KOPT-K1 (cell line): ENCODE measurements around the gene MCTP1.

ENCODE experiments used
- H3K27ac ChIP-seq: fragments of 200-600 bp; sonication (generic); 2 replicates; pipeline ENCODE4 v1.5.1; 2016; ENCODE audit warnings: antibody characterized with exemption, mild to moderate bottlenecking, low read depth, low read length; ENCODE audit not compliant: poor library complexity, severe bottlenecking
- H3K36me3 ChIP-seq: fragments of 200-600 bp; sonication (generic); 2 replicates; pipeline ENCODE4 v1.5.1; 2017; ENCODE audit warnings: antibody characterized with exemption, mild to moderate bottlenecking, low read length, moderate library complexity; ENCODE audit not compliant: insufficient read depth
- H3K9me3 ChIP-seq: fragments of 200-600 bp; sonication (generic); 2 replicates; pipeline ENCODE4 v1.5.1; 2017; ENCODE audit warnings: antibody characterized with exemption, low read length, mild to moderate bottlenecking; ENCODE audit not compliant: insufficient read depth, poor library complexity, severe bottlenecking

The MCTP1 gene

GRCh38 chr5:95284572-95285408 lies at the start of gene MCTP1:
Gene MCTP1, minus strand, starts transcription at chr5:95285094.
- no peaks in the 10 kb centered on the region for H3K36me3 ChIP-seq
- H3K9me3 ChIP-seq, result peaks cover 10% of the 10 kb centered on the region
- H3K27ac ChIP-seq, result no peak within 1 kb of the TSS

DNA sequence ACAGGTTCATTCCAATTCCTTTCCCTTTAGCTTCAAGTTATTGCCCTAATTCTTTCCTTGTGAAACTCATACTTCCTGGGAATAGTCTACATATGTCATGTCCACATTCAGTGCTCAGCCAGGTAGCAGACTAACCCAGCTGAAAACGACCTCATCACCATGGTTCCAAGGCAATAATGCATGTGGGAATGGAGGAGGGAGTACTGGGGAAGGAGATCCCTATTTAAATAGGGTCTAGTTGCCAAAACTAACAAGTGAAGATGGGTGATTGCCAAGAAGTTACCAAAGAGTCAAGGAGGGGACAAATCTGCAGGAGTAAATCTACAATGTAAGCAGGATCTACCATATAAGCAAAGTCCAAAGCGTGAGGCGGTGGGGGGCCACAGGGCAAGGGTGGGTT lies 47.3 kb upstream of the MCTP1 start:
- Histone ChIP-seq H3K36me3 (no peaks in the 10 kb centered on the region), H3K27ac (no peak overlapping the region), H3K9me3 (no peaks in the 10 kb centered on the region)

DNA sequence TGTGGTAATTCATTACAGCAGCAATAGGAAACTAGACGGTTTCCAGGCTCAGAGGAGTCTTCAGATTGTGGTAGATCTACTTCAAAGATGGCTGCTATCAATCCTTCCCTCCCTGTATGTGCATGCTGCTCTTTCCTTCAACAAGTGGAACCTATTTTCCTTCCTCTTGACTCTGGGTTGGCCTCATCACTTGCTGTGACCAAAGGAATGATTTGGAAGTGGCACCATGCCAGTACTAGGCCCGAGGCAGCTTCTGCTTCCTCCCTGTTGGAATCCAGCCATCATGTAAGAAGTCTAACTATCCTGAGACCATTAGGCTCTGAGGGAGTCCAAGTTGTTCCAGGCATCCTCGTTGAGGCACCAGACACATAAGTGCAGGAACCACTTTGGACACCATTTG lies 46.5 kb upstream of the MCTP1 start:
- Histone ChIP-seq H3K9me3 (no peaks in the 10 kb centered on the region), H3K27ac (no peak overlapping the region), H3K36me3 (no peaks in the 10 kb centered on the region)

DNA sequence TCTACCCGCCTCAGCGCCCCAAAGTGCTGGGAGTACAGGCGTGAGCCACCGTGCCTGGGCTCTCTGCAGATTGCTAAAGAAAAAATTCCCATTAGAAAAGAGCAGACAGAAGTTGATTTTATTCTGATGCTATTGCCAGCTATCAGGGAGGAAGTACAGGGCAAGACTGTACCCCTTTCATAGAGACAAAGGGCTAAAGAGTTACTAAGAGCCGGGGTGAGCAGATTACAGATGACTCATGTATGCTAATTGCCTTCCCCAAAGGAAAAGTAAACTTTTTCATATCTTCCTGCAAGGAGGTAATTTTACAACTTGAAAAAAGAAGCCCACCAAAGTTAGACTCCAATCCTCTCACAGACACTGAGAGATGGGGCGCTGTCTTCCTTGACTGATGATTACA lies 42.3 kb upstream of the MCTP1 start:
- H3K9me3 ChIP-seq, result no peaks in the 10 kb centered on the region
- H3K36me3 ChIP-seq, result no peaks in the 10 kb centered on the region
- H3K27ac ChIP-seq, result no peak overlapping the region

DNA sequence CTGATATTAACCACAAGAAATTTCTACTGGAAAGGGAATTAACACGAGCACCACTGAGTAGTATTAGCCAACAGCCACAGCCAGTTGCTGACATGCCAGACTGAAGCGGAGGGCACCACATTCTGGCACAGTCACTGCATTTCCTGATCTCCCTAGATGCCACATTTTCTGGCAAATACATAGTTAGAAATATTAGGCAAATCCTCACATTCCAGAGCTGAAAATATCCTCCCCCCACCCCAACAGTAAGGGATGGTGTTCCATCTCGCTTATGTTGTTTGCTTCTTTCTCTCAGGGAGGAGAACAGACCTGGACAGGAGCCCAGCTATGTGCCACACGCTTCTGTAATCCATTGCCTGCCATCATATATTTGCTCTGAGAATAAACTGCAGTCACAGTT lies 32.8 kb upstream of the MCTP1 start:
- Histone ChIP-seq H3K36me3 (no peaks in the 10 kb centered on the region), H3K9me3 (no peaks in the 10 kb centered on the region), H3K27ac (no peak overlapping the region)

GRCh38 chr5:95317085-95317484 lies 32.2 kb upstream of the MCTP1 start:
- Histone ChIP-seq H3K9me3 (no peaks in the 10 kb centered on the region), H3K27ac (no peak overlapping the region), H3K36me3 (no peaks in the 10 kb centered on the region)

DNA sequence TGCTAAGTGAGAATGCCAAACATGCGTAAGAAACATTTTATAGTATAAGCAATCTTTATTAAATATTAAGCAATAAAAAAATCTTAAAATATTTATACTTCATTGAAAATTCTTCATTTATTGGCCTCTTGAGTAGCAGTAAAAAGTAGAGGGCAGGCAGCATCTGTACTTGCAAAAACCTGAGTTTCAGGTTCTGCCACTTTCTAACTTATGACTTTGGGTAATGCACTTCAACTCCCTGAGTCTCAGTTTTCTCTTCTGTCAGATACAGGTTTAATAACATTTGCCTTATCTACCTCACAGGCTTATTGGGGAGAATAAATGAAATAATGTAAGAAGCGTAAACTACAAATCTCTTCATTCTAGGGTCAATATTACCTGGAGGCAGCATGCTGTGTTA lies 19.8 kb upstream of the MCTP1 start:
- no peaks in the 10 kb centered on the region for H3K9me3 ChIP-seq
- no peak overlapping the region for H3K27ac ChIP-seq
- H3K36me3 ChIP-seq, result no peaks in the 10 kb centered on the region

- H3K9me3 ChIP-seq, result no peaks in the 10 kb centered on the region
- no peak overlapping the region for H3K27ac ChIP-seq
- H3K36me3 ChIP-seq, result no peaks in the 10 kb centered on the region
Observed at GRCh38 chr5:95298651-95299050, 13.8 kb upstream of the MCTP1 start.

DNA sequence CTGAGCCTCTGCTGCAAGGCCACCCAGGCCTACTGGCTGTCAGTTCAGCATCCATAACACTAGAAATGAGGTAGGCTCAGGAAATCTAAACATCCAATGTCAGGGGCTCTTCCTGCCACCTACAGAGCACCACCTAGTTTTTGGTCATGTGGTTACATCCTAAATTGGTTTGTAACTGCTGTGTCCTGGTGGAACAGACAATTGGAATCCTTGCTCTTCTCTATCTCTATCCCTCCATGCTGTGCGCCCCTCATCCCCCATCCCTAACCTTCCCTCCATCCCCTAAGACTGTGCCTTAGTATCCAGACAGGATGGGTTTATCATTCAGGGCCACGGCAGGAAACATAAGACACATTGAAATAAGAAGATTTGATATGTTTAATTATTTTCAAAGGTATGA lies 11.4 kb upstream of the MCTP1 start:
- Histone ChIP-seq H3K27ac (no peak overlapping the region), H3K9me3 (no peaks in the 10 kb centered on the region), H3K36me3 (no peaks in the 10 kb centered on the region)

DNA sequence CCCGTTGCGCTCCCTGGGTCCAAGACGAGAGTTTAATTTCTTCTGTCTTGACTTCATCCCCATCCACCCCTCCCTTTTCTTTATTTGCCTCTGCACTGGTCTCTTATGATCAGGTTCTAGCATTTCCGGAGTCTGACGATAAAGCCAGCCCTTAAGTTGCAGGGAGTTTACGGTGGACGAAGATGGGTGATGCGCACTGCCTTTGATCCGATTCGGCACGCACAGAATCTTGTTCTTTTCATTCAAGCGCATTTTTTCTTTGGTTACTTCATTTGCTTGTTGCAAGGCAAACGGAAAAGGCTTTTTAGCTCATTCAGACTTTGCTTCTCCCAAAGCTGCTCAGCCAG lies 488 bp upstream of the MCTP1 start:
- Histone ChIP-seq H3K9me3 (peaks cover 10% of the 10 kb centered on the region), H3K27ac (no peak overlapping the region)

GRCh38 chr5:95283761-95284571 lies 928 bp downstream of the MCTP1 start:
- peaks cover 10% of the 10 kb centered on the region for H3K9me3 ChIP-seq
- no peaks in the 10 kb centered on the region for H3K36me3 ChIP-seq
- H3K27ac ChIP-seq, result no peak overlapping the region

More for the DNA sequence above, 488 bp upstream of the MCTP1 start:
- no peaks in the 10 kb centered on the region for H3K36me3 ChIP-seq

GRCh38 chr5:95283022-95283615 lies 1.8 kb downstream of the MCTP1 start:
- Histone ChIP-seq H3K36me3 (no peaks in the 10 kb centered on the region), H3K9me3 (peaks cover 10% of the 10 kb centered on the region), H3K27ac (no peak overlapping the region)

- no peaks in the 10 kb centered on the region for H3K36me3 ChIP-seq
- peaks cover 10% of the 10 kb centered on the region for H3K9me3 ChIP-seq
Observed at GRCh38 chr5:95281226-95281625, 3.7 kb downstream of the MCTP1 start.

GRCh38 chr5:95280401-95281095 lies 4.3 kb downstream of the MCTP1 start:
- peaks cover 10% of the 10 kb centered on the region for H3K9me3 ChIP-seq
- no peak overlapping the region for H3K27ac ChIP-seq
- H3K36me3 ChIP-seq, result no peaks in the 10 kb centered on the region

More at GRCh38 chr5:95281226-95281625, 3.7 kb downstream of the MCTP1 start:
- H3K27ac ChIP-seq, result no peak overlapping the region

- no peak overlapping the region for H3K27ac ChIP-seq
- no peaks in the 10 kb centered on the region for H3K36me3 ChIP-seq
- H3K9me3 ChIP-seq, result no peaks in the 10 kb centered on the region
Observed at GRCh38 chr5:95274011-95274410, 10.9 kb downstream of the MCTP1 start.
